Hematopoietic multipotent progenitor cell treated with erythropoietin and hydrocortisone succinate and interleukin-3 and kit ligand, for 8 days (in vitro differentiated cells): Measurements from ENCODE around the gene OR2F2.

ENCODE experiments used
- DNase-seq: peaks from one replicate; pipeline ENCODE4 v3.0.0-alpha.2; 2015

Gene OR2F2

DNA sequence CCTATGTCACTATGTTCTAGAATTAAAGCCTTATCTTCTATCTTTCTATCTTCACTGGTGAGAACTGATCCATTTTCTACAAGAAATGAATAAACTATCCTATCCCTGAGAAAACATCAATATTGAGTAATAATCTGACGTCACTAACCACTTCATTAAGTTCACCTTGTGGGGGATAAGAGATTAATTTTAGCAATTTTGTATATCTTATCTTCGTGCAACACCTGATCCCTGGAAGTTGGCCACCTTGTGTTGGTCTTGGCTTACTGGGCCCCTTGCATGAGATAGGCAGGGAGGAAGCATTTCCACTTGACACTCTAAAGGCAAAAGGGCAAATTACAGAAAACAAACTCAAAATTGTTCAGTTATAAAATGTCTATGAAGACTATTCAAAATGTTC lies 45.0 kb downstream of the OR2F2 start:
- peak; percentile 56 for DNase-seq

DNA sequence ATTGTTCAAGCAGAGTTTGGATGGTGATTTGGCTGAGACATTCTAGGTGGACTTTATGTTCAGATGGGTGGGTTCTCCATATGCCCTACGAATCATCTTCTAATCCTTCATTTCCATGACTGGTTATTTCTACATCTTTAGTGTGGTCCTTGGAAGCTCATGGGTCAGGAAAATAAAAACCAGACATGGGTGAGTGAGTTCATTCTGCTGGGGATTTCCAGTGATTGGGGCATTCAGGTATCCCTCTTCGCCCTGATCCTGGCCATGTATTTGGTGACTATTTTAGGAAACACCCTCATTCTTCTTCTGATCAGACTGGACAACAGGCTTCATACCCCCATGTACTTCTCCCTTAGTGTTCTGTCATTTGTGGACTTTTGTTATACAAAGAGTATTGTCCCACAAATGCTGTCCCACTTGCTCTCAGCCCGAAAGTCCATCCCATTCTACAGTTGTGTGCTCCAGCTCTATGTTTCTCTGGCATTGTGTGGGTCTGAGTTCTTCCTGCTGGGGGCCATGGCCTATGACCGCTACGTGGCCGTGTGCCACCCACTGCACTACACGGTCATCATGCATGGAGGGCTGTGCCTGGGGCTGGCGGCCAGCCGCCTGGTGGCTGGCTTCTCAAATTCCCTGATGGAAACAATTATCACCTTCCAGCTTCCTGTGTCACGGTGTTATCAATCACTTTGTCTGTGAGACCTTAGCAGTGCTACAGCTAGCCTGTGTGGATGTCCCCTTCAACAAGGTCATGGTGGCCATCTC lies 45.9 kb downstream of the OR2F2 start:
- no peak for DNase-seq

DNA sequence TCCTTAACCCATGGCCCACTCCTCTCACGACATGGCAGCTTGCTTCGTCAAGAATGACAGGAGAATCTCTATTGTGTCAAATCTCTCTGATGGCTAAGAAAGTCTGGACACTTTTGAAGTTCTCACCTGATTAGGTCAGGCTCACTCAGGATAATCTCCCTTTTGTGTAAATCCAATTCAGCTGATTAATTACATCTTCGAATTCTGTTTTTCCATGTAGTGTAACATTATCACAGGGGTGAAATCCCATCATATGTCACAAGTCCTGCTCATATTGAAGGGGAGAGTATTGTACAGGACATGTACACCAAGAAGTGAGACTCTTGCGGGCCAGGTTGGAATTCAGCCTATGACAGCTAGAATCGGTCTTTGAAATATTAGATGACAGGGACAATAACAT lies 48.9 kb downstream of the OR2F2 start:
- no peak for DNase-seq
